ENCODE measurements around the gene TBXA2R.
"Not testable (repeated sequence)": the region's sequence is repeated elsewhere in the genome, so short reads cannot be mapped to it uniquely, and the experiment has no call there.

Gene TBXA2R

GRCh38 chr19:3584036-3584802 is 22.5 kb downstream of the TBXA2R start:
- in situ Hi-C loops (cut with MboI; ENCODE audit: low sequenced_read_pairs), result not testable (repeated sequence)

- in situ Hi-C loops (cut with MboI; ENCODE audit: low sequenced_read_pairs), result not testable (repeated sequence)
Measured at GRCh38 chr19:3581792-3582191, 24.9 kb downstream of the TBXA2R start.

GRCh38 chr19:3580156-3580934 is 26.3 kb downstream of the TBXA2R start:
- in situ Hi-C loops (cut with MboI; ENCODE audit: low sequenced_read_pairs), result no loop called here

- in situ Hi-C loops (cut with MboI; ENCODE audit: low sequenced_read_pairs), result no loop called here
Measured at GRCh38 chr19:3578390-3578789, 28.3 kb downstream of the TBXA2R start.

- in situ Hi-C loops (cut with MboI; ENCODE audit: low sequenced_read_pairs), result no loop called here
Measured at GRCh38 chr19:3577723-3578344, 28.8 kb downstream of the TBXA2R start.

GRCh38 chr19:3576696-3577443 is 29.8 kb downstream of the TBXA2R start:
- in situ Hi-C loops (cut with MboI; ENCODE audit: low sequenced_read_pairs), result no loop called here

GRCh38 chr19:3575949-3576673 is 30.6 kb downstream of the TBXA2R start:
- in situ Hi-C loops (cut with MboI; ENCODE audit: low sequenced_read_pairs), result no loop called here

- in situ Hi-C loops (cut with MboI; ENCODE audit: low sequenced_read_pairs), result no loop called here
Measured at GRCh38 chr19:3575260-3575741, 31.4 kb downstream of the TBXA2R start.

GRCh38 chr19:3573858-3574637 is 32.6 kb downstream of the TBXA2R start:
- in situ Hi-C loops (cut with MboI; ENCODE audit: low sequenced_read_pairs), result no loop called here

GRCh38 chr19:3573162-3573857 is 33.4 kb downstream of the TBXA2R start:
- in situ Hi-C loops (cut with MboI; ENCODE audit: low sequenced_read_pairs), result no loop called here

GRCh38 chr19:3572855-3573161 is 33.9 kb downstream of the TBXA2R start, which contains the start of gene HMG20B:
Gene HMG20B, plus strand, starts transcription at chr19:3572944. Its CDS starts 366 bp downstream, at chr19:3573310.
- in situ Hi-C loops (cut with MboI; ENCODE audit: low sequenced_read_pairs), result no loop called here

- in situ Hi-C loops (cut with MboI; ENCODE audit: low sequenced_read_pairs), result no loop called here
Measured at GRCh38 chr19:3572132-3572854, 34.4 kb downstream of the TBXA2R start.

- in situ Hi-C loops (cut with MboI; ENCODE audit: low sequenced_read_pairs), result no loop called here
Measured at GRCh38 chr19:3570606-3571011, 36.1 kb downstream of the TBXA2R start.

- in situ Hi-C loops (cut with MboI; ENCODE audit: low sequenced_read_pairs), result not testable (repeated sequence)
Measured at GRCh38 chr19:3570042-3570441, 36.6 kb downstream of the TBXA2R start.

- in situ Hi-C loops (cut with MboI; ENCODE audit: low sequenced_read_pairs), result no loop called here
Measured at GRCh38 chr19:3565139-3565538, 41.5 kb downstream of the TBXA2R start.

GRCh38 chr19:3563709-3564524 is 42.8 kb downstream of the TBXA2R start:
- in situ Hi-C loops (cut with MboI; ENCODE audit: low sequenced_read_pairs), result no loop called here

- in situ Hi-C loops (cut with MboI; ENCODE audit: low sequenced_read_pairs), result no loop called here
Measured at GRCh38 chr19:3557461-3558248, 49.0 kb downstream of the TBXA2R start, which contains the start of gene MFSD12. Gene MFSD12, minus strand, starts transcription at chr19:3557586. Its CDS starts 183 bp downstream, at chr19:3557403.

Data from hTERT RPE-1 (cell line).